ENCODE measurements around the gene NDUFS6.
"Not testable (repeated sequence)": the region's sequence is repeated elsewhere in the genome, so short reads cannot be mapped to it uniquely, and the experiment has no call there.

Gene NDUFS6

DNA sequence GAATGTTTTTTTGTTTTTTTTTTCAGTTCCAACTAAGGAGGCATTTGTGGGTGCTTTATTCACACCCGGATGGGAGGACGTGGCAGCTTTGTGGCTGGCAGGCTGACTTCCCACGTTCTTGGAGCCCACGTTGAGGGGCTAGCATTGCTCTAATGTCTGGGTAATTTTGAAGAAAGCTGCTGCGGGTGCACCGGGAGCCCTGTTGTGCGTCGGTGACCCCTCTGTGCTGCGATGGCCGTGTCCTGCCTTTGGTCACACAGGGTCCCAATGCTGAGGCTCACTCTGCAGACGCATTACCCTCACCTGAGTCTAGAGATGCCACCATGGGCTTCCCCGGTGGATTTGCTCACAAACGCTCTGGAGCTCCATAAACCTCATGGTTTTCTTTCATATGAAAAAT lies 34.2 kb downstream of the NDUFS6 start:
- DNase-seq, result no peak

- DNase-seq, result no peak
Observed at GRCh38 chr5:1836176-1836890, 35.1 kb downstream of the NDUFS6 start.

DNA sequence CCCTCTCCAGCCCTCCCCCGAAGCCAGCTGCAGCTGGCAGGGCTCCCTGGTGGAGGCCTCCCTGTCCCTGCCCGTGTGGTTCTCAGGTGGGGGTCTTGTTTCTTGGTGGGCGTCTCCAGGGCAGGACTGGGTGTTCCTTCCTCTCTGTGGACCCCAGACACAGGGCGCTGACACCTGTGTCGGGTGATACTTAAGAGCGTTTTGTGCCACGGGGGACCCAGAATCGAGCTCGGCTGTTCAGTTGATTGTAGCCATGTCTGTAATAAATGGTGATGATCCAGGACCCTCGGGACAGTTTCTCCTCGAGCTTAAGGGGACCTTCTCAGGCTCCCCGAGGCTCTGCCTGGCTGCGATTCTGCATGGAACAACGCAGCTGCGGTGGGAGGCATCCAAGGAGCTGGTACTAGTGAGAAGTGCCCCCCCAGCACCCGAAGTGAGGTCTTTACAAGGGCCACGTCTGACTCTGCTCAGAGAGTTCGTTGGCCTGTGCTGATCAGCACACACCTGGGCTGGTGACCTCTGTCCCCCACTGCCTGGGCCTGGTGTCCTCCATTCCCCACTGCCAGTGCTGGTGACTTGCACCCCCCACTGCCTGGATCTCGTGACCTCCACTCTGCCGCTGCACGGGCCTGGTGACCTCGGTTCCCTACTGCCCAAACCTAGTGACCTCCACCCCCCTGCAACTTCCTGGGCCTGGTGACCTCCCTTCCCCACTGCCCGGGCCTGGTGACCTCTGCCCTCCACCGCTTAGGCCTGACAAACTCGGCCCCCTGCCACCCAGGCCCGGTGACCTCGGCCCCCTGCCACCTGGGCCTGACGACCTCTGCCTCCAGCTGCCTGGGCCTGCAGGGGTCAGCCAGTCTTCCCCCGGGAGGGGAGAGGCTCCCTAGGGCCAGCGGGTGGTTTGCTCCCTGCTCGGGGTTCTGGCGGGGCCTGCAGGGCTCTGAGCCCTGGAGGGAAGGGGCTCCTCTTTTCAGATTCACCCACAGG lies 36.0 kb downstream of the NDUFS6 start:
- DNase-seq, result no peak

- DNase-seq, result no peak
Observed at GRCh38 chr5:1838013-1838412, 36.8 kb downstream of the NDUFS6 start.

DNA sequence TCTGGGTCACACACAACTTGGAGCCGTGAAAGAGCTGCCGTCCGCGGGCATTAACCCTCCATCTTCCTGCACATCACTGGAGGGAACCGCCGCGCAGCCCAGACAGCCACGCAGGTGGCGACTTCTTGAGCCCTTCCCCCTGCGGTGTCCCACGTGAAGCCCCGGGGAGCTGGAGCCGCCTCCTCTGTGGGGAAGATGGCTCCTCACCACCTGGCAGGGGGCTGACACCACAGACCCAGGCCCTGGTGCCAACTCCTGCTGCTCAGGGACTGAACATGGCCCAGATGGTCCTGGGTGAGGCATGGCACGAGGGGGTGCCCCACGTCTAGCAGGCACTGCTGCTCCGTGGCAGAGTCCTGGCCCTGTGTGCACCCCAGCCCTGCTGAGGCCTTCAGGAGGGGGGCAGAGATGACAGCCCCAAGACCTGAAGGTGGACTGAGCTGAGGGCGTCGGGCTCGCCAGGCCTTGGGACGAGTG lies 38.9 kb downstream of the NDUFS6 start:
- DNase-seq, result no peak

GRCh38 chr5:1840741-1841521 lies 39.7 kb downstream of the NDUFS6 start:
- no peak for DNase-seq

DNA sequence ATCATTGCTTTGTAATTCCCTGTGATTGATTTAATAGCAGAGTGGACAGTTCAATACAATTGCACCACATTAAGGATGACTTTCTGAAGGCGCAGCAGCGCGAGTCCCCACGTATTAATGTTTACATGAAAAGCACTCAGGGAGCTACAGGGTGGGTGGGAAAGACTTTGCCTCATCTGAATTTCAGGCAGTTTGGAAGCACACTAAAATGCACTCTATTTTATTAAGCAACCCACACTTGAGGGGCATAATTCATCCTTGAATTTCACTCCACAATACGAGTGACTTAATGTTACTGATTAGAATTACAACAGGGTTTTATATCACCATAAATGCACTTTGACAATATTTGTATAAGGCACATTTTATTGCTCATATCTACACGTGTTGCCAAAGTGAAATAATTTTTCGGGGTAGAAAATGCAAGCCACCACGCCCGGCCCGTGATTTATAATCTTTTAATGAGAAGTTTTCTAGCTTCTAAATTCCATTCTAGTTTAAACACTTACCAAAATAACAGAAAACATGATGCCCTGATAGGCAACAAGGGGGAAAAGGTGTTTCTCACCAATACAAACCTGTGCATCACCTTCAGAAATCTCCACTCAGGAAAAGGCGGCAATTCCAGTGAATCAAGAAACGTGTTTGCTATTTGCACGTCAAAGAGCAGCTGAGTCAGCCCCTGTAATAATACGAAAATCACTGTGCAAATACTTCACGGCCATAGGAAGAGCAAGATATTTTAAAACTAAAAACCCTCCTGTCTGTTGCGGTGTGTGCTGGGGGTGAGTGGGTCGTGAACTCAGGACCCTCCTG lies 41.0 kb downstream of the NDUFS6 start:
- DNase-seq, result no peak

DNA sequence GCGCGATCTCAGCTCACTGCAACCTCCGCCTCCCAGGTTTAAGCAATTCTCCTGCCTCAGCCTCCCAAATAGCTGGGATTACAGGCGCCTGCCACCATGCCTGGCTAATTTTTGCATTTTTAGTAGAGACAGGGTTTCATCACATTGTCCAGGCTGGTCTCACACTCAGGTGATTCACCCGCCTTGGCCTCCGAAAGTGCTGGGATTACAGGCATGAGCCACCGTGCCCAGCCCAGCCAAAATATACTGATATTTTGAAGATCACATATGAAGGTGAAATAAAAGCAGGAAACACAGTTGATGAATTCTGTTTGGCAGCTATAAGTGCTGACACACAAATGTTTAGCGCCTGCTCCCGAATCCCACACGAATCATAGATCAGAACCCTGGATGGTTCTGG lies 42.6 kb downstream of the NDUFS6 start:
- DNase-seq, result not testable (repeated sequence)

DNA sequence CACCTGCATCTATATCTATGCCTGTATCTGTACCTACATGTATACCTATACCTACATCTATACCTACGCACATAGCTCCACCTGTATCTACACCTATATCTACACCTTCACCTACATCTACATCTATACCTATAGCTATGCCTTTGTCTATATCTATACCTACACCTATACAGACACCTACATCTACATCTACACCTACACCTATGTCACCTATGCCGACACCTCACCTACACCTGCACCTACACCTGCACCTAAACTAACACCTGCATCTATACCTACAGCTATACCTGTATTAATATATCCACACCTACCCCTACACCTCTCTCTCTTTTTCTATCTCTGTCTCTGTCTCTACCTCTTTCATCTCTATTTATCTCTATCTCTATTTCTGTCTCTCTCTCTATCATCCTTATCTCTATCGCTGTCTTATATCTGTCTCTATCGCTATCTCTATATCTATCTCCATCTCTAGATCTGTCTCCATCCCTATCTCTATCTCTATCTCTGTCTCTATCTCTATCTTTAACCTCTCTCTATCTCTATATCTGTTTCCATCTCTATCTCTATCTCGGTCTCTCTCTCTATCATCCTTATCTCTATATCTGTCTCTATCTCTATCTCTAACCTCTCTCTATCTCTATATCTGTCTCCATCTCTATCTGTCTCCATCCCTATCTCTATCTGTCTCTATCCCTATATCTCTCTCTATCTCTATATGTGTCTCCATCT lies 43.7 kb downstream of the NDUFS6 start:
- no peak for DNase-seq

- DNase-seq, result no peak
Observed at GRCh38 chr5:1845696-1846095, 44.5 kb downstream of the NDUFS6 start.

DNA sequence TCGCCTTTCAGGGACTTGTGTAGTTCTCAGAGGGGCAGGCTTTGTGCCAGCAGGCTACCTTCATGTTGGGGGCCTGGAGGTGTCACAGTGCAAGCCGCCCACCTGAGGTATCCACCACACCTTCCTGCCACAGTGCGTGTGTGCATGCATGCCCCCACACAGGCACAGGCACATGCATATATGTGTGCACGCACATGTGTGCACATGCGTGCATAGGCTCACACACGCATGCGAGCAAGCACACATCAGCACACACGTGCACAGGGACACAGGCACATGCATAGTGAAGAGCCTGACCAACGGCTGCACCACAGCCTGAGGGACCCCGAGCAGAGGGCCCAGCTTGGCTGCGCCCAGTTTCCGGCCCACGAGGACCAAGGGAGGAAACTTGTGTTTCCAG lies 45.4 kb downstream of the NDUFS6 start:
- no peak for DNase-seq

DNA sequence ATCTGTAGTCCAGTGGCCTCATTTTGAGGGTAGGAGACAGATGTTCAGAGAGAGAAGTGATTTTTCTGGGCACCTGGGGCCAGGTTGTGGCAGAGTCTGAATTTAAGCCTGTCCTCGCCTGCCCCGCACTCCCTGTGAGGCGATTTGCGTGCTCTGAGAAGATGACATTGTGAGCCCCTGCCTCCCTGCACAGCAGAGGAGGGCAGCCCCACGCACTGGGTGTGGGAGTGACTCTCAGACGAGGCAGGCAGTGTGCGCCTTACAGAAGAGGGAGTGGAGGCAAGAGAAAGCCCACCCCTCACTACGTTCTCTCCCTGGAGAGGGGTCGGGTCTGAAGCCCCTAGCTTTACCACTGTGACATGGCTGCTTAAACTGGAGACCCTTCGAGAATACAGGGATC lies 45.8 kb downstream of the NDUFS6 start:
- DNase-seq, result no peak

GRCh38 chr5:1847611-1848010 lies 46.4 kb downstream of the NDUFS6 start:
- DNase-seq, result no peak

GRCh38 chr5:1850324-1851154 lies 49.3 kb downstream of the NDUFS6 start:
- DNase-seq, result no peak

GRCh38 chr5:1851290-1851934 lies 50.2 kb downstream of the NDUFS6 start:
- DNase-seq, result no peak

DNA sequence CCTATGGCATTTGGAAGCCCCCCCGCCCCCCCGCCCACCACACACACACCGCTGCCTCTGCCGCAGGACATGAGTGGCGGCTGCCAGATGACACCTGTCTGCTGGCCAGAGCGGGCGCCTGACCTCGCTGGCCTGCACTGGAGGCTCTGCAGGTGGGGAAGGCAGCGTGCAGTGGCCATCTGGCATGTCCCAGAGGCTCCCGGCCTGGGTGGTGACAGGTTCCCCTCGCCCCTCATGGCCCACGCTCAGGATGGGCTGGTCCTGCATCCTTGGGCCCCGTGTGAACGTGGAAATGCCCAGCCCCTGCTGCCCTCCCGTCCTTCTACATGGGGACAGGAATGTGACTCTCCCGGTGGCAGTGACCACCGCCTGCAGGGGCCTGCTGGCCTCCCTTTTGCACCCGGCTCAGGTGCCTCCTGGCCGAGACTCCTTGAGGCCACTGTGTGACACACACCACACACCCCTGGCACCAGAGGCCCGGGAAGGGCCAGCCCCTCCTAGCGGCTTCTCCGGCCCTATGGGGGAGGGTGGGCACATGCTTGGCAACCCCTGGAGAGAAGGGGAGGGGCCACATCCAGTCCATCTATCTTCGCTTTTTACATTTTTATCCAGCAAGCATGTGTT lies 51.2 kb downstream of the NDUFS6 start:
- DNase-seq, result no peak

GRCh38 chr5:1853531-1853930 lies 52.3 kb downstream of the NDUFS6 start:
- DNase-seq, result no peak

DNA sequence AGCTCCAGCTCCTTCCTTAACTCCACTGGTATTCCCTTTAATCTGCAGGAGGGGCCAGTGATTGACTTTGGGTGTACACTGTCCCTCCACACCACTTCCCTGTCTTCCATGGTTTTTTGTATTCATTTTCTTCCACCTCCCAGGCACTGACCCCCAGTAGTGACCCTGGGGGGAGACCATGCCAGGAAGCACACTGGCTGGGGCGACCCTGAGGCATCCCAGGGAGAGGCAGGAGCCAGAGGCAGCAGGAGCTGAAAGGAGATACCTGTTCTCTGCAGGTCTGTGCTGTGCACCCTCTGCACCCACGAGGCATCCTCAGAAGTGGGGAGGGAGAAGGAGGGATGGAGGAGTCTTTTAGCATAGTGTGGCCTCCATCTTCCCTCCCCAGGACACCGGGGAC lies 53.9 kb downstream of the NDUFS6 start:
- DNase-seq, result no peak

GRCh38 chr5:1855596-1855995 lies 54.4 kb downstream of the NDUFS6 start:
- no peak for DNase-seq

All from CD4-positive, alpha-beta T cell treated with Interleukin-10 for 1 hour (primary cell).